Brain microvascular endothelial cell (primary cell): ENCODE measurements around the gene SLC25A11.
A peak's percentile ranks its signal among the peaks of the same experiment; 100 is the strongest.
"Not testable (repeated sequence)": the region's sequence is repeated elsewhere in the genome, so short reads cannot be mapped to it uniquely, and the experiment has no call there.

Experiments used
- DNase-seq: peaks from one replicate; pipeline ENCODE4 v3.0.0-alpha.2; 2020
- H3K27ac ChIP-seq: fragments of 250-450 bp; sonication (Bioruptor Pico); 2 replicates; pipeline ENCODE4 v1.5.1; 2020; ENCODE audit warnings: mild to moderate bottlenecking, moderate library complexity
- H3K27me3 ChIP-seq: fragments of 250-450 bp; sonication (Bioruptor Pico); replicated peaks from 2 replicates; pipeline ENCODE4 v1.5.1; 2020; ENCODE audit warnings: mild to moderate bottlenecking
- H3K36me3 ChIP-seq: fragments of 250-450 bp; sonication (Bioruptor Pico); replicated peaks from 2 replicates; pipeline ENCODE4 v1.5.1; 2020; ENCODE audit warnings: mild to moderate bottlenecking
- H3K4me3 ChIP-seq: 2 replicates; pipeline ENCODE4 v1.5.1; 2011; ENCODE audit warnings: low read depth, mild to moderate bottlenecking, control low read depth, low read length, moderate library complexity
- CTCF ChIP-seq: IDR thresholded peaks from 2 replicates; pipeline ENCODE4 v1.5.1; 2011; ENCODE audit warnings: low read depth, mild to moderate bottlenecking, moderate library complexity, low read length, control low read depth, inconsistent platforms; ENCODE audit errors: missing control alignments
- in situ Hi-C: cut with HindIII; loops from 2 replicates; pipeline ENCODE4 v1.10.0; 2017; ENCODE audit warnings: low sequenced_read_pairs, low pct_ligation_motif_present

Gene SLC25A11

GRCh38 chr17:4908711-4909496 is 30.9 kb downstream of the SLC25A11 start:
- Histone ChIP-seq H3K36me3 (no peaks in the 10 kb centered on the region), H3K4me3 (no peak overlapping the region), H3K27me3 (no peaks in the 10 kb centered on the region), H3K27ac (no peak overlapping the region)
- peak; percentile 92 for TF ChIP-seq CTCF
- DNase-seq = peak; percentile 89
- in situ Hi-C loops = no loop called here

GRCh38 chr17:4908301-4908700 is 31.5 kb downstream of the SLC25A11 start:
- Histone ChIP-seq H3K27ac (no peak overlapping the region), H3K4me3 (no peak overlapping the region), H3K27me3 (no peaks in the 10 kb centered on the region), H3K36me3 (no peaks in the 10 kb centered on the region)
- no peak for DNase-seq
- TF ChIP-seq CTCF = no peak
- in situ Hi-C loops = no loop called here

- H3K4me3 ChIP-seq, H3K27me3 ChIP-seq, DNase-seq, in situ Hi-C loops, H3K36me3 ChIP-seq, H3K27ac ChIP-seq: not testable (repeated sequence)
Observed at GRCh38 chr17:4906642-4907041, 33.2 kb downstream of the SLC25A11 start.

- DNase-seq = peak; percentile 76
- H3K27ac ChIP-seq = no peak within 1 kb of the TSS
Observed at GRCh38 chr17:4903051-4903818, 36.6 kb downstream of the SLC25A11 start, which contains the start of gene CHRNE. Gene CHRNE (minus strand): TSS chr17:4903098. CDS start chr17:4903063, 35 bp downstream.

GRCh38 chr17:4902540-4902939 is 37.3 kb downstream of the SLC25A11 start:
- Histone ChIP-seq H3K27me3 (no peaks in the 10 kb centered on the region), H3K36me3 (no peaks in the 10 kb centered on the region), H3K27ac (no peak overlapping the region), H3K4me3 (no peak overlapping the region)
- no peak for DNase-seq
- in situ Hi-C loops = no loop called here
- no peak for TF ChIP-seq CTCF

More at GRCh38 chr17:4903051-4903818, 36.6 kb downstream of the SLC25A11 start, which contains the start of gene CHRNE:
- in situ Hi-C loops = no loop called here
- Histone ChIP-seq H3K36me3 (no peaks in the 10 kb centered on the region), H3K27me3 (no peaks in the 10 kb centered on the region), H3K4me3 (no peak within 1 kb of the TSS)
- peak; percentile 86 for TF ChIP-seq CTCF

- in situ Hi-C loops = no loop called here
- Histone ChIP-seq H3K4me3 (no peak overlapping the region), H3K27me3 (no peaks in the 10 kb centered on the region), H3K27ac (no peak overlapping the region), H3K36me3 (no peaks in the 10 kb centered on the region)
- no peak for TF ChIP-seq CTCF
- DNase-seq = peak; percentile 22
Observed at GRCh38 chr17:4901648-4902344, 38.0 kb downstream of the SLC25A11 start.
